GM18511 (cell line): ENCODE measurements around the gene DGAT2L6.

ENCODE experiments used
- ATAC-seq: cut with Tn5 transposase; IDR thresholded peaks from one replicate; pipeline ENCODE4 v1.9.1; 2021; ENCODE audit warnings: mild to moderate bottlenecking, moderate library complexity; ENCODE audit not compliant: unreplicated experiment

DGAT2L6 gene

GRCh38 chrX:70176938-70177533 is at the start of gene DGAT2L6:
Gene DGAT2L6, plus strand, starts transcription at chrX:70177483. Its CDS starts 100 bp downstream, at chrX:70177583.
- peak; percentile 77 for ATAC-seq

GRCh38 chrX:70128071-70128470 is 49.2 kb upstream of the DGAT2L6 start:
- no peak for ATAC-seq

GRCh38 chrX:70129816-70130215 is 47.5 kb upstream of the DGAT2L6 start:
- no peak for ATAC-seq

- ATAC-seq: no peak
Observed at GRCh38 chrX:70132224-70132623, 45.1 kb upstream of the DGAT2L6 start.

GRCh38 chrX:70132877-70133302 is 44.4 kb upstream of the DGAT2L6 start:
- no peak for ATAC-seq

GRCh38 chrX:70133303-70134115 is 43.8 kb upstream of the DGAT2L6 start, which contains the start of gene IGBP1:
Gene IGBP1, plus strand, starts transcription at chrX:70133447. Its CDS starts 501 bp downstream, at chrX:70133948.
- peak; percentile 88 for ATAC-seq

- ATAC-seq: peak; percentile 21
Observed at GRCh38 chrX:70134116-70134477, 43.2 kb upstream of the DGAT2L6 start.

GRCh38 chrX:70138622-70139021 is 38.7 kb upstream of the DGAT2L6 start:
- no peak for ATAC-seq

GRCh38 chrX:70139736-70140135 is 37.5 kb upstream of the DGAT2L6 start:
- no peak for ATAC-seq

GRCh38 chrX:70141373-70141772 is 35.9 kb upstream of the DGAT2L6 start:
- ATAC-seq: no peak

- ATAC-seq: no peak
Observed at GRCh38 chrX:70166601-70167590, 10.4 kb upstream of the DGAT2L6 start.

- no peak for ATAC-seq
Observed at GRCh38 chrX:70168238-70169188, 8.8 kb upstream of the DGAT2L6 start.

GRCh38 chrX:70169281-70169680 is 8.0 kb upstream of the DGAT2L6 start:
- no peak for ATAC-seq

GRCh38 chrX:70171624-70172023 is 5.7 kb upstream of the DGAT2L6 start:
- ATAC-seq: no peak

GRCh38 chrX:70172221-70172620 is 5.1 kb upstream of the DGAT2L6 start:
- ATAC-seq: no peak

- ATAC-seq: no peak
Observed at GRCh38 chrX:70172964-70173363, 4.3 kb upstream of the DGAT2L6 start.

- ATAC-seq: no peak
Observed at GRCh38 chrX:70174754-70175153, 2.5 kb upstream of the DGAT2L6 start.

- no peak for ATAC-seq
Observed at GRCh38 chrX:70175338-70175737, 1.9 kb upstream of the DGAT2L6 start.

- no peak for ATAC-seq
Observed at GRCh38 chrX:70183091-70183490, 5.8 kb downstream of the DGAT2L6 start.

- no peak for ATAC-seq
Observed at GRCh38 chrX:70190225-70190624, 12.9 kb downstream of the DGAT2L6 start.
